CD1c-positive myeloid dendritic cell (primary cell): ENCODE data around the gene CHPF2.

Experiments
- DNase-seq: peaks from one replicate; pipeline ENCODE4 v3.0.0-alpha.2; 2016; ENCODE audit errors: extremely low spot score

Gene CHPF2

DNA sequence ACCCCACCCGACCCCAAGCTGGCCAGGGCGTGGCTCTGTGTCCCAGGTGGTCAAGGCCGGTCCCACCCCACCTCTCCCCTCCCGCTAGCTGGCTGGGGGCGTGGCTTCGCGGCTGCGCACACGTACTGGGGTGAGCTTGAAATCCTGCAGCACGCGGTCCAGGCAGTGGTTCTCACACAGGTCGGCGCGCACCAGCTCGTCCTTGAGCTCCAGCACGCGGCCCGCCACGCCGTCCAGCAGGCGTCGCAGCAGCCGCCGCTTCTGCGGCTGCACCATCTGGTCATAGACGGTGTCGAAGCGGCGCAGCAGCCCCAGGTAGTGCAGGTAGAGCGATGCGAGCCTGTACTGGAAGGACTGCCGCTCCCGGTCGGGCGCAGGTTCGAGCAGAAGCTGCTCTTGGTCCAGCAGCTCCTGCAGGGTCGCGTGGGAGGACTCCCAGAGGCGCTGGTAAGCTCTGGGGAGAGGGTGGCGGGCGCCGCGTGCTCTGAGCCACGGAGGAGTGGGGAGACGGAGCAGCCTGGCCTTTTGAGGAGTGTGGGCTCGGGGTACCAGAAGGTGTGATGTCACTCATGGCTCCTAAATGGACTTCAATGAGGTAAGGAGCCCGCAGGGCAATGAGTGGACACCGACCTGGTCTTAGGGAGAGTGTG is 27.8 kb upstream of the CHPF2 start:
- no peak for DNase-seq

DNA sequence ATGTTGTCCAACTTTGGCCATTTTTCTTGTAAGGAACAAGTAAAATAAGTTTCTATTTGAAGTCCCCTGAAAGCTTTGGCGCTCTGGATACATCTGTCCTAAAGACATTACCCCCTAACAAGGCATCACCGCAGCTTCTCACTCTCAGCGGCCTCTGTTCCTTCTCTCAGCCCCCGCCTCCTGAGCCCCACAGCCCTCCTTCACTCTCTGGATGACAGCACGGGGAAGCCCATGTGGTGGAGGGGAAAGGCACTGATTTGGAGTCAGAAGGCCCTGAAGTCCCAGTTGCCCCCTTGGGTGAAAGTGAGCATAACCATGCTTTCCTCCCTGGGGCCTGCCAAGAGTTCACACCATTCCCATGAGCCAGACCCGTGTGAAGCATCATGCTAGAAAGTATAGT is 26.6 kb upstream of the CHPF2 start:
- DNase-seq = no peak

DNA sequence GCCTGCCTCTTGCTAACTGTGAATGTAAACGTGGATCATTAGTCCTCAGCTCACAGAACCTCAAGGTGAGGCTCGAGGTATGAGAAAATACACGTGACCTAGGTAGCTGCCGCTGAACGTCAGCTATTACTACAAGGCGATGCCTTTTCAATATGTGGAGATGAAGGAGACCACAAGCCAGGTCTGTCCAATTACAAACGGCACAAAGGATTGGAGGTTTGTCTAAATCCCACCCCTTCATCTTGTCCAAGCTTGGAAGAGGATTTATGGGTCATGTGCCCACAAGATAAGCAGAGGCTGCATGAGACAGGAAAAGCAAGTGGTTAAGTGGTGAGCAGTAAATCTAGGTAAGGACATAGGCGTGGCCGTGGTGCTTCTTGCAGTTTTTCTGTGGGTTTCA is 25.4 kb upstream of the CHPF2 start:
- DNase-seq = no peak

DNA sequence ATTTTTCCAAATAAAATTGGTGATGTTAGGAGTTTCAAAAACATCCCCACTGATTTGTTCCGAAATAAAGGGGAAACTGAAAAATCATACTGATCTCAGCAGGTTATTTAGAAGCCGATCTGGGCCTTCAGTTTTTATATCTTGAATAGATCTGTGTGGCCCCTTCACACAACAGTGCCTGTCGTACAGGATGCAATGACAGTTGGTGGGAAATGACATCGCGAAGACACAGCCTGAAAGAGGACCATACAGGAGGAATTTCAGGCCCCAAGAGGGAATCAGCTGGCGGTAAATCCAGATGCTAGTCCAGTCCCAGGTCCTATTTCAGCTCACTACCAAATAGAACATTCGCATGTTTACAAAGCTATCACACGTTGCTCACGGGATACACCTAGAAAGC is 25.0 kb upstream of the CHPF2 start:
- DNase-seq = no peak

DNA sequence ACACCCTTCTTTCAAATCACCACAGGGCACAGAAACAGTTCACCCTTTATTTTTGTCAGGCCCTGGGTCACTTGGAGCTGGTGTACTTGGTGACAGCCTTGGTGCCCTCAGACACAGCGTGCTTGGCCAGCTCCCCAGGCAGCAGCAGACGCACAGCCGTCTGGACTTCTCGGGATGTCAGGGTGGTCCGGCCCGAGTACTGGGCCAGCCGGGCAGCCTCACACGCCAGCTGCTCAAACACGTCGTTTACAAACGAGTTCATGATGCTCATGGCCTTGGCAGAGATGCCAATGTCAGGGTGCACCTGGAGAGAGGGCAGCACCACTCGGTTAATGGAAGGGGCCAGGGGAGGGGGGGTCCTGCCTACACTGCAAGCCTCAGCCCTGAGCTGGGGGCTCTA is 24.5 kb upstream of the CHPF2 start:
- DNase-seq = no peak

DNA sequence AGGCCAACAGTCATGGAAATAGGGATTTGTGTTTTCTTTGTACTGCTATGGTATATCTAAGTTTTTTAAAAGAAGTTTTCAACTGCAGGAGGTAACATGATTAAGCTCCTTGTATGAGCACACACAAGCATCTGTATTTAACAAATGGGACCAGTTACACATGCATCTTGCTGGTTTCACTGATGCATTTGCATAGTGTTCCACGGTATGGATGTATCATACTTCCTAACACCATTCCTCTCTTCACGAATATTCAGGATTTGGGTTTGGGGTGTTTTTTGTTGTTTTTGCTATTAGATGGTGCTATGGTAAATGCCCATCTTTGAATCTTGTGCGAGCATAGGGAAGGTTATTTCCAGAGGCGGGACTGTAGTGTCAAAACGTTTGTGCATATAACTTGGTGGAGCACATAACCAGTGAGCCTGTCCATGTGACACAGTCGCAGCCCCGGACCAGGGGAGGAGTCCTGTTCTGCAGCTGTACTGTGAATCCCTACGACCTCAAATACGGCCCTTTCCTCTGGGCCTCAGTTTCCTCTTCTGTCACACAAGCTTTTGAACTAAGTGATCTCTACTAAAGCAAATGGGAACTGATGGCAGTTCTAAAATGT is 23.9 kb upstream of the CHPF2 start:
- no peak for DNase-seq

DNA sequence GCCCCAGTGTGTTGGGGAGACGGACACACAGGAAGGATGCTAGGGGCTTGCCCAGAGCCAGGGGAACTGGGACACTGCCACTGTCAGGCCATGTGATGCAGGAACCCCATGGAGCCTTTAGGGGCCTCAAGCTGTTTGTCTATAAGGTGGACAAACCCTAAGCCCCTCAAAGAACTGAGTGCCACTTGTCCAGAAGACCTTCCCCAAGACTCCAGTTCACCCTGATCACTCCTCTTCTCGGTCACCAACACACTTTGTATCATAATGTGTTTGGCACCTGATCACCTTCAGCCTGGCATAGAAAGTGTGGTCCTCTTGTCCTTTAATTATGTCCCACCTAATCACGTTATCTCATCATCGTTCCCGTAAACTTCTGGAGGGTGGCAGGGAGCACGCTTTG is 22.7 kb upstream of the CHPF2 start:
- DNase-seq = no peak

DNA sequence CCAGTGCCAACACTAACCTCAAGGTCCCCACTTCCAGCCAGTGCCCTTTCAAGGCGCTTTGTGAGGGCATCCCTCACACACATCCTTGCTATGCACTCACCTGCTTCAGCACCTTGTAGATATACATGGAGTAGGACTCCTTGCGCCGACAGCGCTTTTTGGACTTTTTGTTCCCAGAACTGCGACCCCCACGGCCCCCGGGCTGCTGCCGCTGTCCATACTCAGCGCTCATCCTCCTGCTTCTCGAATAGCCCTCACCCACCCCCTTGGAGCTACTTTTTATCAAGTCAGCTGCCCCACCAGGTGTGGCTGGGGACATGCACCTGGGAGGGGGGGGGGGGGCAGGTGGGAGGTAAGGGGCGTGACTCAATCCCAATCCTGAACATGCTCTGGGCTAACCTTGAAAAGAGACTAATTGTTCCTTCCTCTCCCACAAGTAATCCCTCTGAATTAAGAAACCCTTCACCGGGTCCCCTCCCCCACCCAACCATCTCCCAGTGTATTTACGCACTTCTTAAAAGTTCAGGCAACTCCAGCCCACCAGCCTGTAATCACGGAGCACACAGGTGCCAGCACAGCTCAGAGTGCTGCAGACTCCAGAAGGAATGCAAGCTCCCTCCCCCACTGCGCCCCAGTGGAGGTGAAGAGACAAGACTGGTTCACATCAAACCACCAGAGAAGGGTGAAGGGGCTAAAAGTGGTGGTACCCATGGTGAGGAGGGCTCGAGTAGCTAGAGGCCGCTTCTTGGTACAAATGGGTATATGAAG is 22.0 kb upstream of the CHPF2 start, which contains the start of gene H2BK1:
TSS of gene H2BK1 (minus strand) at position 402 of the 768 bp plus-strand sequence. CDS start at position 232, 170 bp downstream.
- no peak for DNase-seq

DNA sequence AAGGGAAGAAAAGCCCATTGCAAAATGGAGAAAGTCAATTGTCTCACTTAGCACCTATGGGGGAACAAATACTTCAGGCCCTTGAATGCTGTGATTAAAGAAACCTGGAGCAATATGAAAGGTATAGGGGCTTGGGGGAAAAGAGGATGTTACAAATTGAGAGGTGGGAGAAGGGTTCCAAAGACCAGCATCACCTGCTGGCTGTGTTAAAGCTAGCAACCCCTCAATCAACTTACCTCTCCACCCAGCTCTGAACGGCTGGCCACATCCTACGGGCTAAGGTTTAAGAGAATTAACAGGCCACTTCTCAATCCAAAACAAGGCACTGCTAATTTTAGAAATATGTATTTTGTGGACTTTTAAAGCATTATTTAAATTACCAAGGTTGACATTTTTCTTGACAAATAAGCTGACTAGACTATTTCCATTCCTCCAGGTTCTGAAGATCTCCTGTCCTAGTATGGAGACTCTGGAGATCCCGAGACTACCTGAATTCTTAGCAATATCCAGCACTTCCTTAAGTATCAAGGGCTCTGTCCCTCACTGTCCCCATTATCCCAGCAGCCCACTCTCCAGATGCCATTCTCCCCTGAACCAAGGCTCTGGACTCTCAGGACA is 21.0 kb upstream of the CHPF2 start:
- DNase-seq = no peak

DNA sequence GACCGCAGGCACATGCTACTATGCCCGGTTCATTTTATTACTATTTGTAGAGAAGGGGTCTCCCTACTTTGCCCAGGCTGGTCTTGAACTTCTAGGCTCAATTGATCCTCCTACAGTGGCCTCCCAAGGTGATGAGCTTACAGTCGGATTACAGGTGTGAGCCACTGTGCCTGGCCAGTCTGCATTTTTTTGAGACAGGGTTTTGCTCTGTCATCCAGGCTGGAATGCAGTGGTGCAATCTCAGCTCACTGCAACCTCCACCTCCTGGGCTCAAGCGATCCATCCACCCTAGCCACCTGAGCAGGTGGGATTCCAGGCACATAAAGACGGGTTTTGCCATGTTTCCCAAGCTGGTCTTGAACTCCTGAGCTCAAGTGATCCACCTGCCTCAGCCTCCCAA is 19.7 kb upstream of the CHPF2 start:
- no peak for DNase-seq

DNA sequence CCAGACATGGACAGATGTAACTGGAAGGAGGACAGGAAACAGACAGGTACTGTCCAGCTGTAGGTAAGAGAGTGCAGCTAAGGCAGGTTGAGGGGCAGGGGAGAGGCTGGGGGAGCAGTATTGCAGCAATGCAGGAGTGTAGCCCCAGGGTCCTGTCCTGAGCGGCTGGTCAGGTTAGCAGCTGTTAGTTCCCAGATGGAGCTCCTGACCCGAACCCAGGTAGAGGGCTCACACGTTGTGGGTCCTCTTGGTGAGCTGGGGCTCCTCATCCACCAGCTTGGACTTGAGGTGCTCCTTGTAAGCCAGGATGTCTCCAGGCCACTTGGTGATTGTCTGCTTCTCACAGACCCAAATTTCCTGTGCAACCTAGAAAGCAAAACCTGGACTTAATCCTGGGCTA is 18.5 kb upstream of the CHPF2 start:
- DNase-seq = no peak

DNA sequence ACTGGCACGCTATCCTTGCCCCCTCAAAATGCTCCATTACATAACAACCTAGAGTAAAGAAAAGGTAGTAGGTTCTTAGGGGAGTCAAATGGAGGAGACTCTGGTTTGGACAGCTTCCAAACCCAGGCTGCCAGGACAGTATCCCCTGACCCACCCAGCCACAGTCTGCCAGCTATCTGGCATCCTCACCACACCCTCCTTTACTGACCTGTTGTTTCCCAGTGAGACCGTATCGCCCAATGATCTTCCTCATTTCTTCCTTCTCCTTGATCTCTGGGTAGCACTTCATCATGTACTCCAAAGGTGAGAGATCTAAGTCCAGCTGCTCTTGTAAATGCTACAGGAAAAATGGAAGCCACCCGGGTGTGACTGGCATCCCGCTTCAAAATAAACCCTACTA is 16.9 kb upstream of the CHPF2 start:
- no peak for DNase-seq

DNA sequence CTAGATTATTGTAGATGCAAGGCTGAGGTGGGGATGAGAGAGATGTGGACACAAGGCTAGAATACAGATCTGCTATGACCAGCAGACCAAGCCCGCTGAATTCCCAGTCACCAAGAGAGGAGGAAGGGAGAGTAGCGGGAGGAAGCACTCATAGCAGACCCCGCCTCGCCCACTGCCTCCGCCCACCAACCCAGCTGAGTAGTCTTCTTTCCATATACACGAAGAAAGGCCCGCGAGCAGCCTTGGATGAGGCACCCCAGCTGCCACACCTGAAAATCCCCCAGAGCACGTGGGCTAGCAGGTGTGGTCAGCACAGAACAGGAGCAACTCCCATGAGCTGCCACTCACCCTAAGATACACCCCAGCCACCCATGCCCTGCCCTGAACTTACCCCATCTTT is 14.1 kb upstream of the CHPF2 start:
- DNase-seq = no peak

DNA sequence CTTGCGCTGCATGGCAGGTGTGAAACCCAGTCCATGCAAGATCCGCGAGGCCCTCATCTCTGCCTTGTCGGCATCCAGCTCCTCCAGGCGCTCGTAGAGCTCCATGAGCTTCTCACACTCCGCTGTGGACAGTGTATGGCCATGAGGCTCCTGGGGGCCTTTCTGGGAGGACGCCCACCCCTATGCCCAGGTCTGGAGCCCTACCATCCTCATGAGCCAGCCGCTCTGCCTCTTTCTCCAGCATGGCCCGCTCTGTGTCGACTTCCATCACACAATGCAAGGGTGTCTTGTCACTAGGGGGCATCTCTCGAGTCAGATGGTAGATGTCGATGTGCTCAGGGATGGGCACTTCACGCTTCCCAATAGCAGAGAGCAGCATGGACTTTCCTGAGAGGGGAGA is 8.6 kb upstream of the CHPF2 start:
- no peak for DNase-seq

DNA sequence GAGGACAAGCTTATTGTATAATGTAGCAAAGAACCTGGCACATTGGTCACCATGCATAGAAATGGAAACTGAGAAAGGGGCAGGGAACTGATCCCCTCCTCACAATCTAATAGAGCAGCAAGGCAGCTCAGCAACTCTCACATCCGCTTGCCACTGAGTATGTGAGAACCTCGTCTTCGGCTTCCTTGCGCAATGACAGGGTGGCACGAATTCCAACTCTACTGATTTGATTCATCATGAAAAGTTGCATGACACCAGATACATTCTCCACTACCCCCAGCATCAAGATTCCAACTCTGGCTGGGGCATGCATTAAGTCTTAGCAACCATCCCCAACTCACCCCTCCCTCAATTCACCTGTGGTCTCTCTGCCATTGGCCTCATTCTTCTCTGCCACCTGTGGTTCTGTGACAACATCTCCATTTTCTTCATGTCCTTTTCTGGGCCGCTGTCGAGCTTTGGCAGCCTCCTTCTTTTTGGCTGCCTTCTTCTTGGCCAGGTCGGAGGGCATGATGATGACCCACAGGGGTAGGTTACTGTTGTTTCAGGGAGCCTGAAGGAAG is 6.3 kb upstream of the CHPF2 start:
- DNase-seq = peak; percentile 73

DNA sequence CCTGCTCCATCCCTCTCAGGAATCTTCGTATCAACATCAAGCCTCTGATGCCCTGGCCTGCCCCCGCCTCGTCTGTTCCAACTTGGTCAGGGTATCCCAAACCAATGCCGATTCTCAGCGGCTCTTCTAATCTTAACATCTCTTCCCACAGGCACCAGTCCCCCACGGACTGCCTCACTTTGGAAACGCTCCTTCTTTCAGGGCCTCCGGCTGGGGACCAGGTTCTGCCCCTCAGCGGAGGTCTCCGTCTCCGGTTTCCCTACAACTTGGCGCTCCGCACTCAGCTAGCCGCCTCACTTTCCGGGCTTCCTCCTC is 5.8 kb upstream of the CHPF2 start:
- no peak for DNase-seq

DNA sequence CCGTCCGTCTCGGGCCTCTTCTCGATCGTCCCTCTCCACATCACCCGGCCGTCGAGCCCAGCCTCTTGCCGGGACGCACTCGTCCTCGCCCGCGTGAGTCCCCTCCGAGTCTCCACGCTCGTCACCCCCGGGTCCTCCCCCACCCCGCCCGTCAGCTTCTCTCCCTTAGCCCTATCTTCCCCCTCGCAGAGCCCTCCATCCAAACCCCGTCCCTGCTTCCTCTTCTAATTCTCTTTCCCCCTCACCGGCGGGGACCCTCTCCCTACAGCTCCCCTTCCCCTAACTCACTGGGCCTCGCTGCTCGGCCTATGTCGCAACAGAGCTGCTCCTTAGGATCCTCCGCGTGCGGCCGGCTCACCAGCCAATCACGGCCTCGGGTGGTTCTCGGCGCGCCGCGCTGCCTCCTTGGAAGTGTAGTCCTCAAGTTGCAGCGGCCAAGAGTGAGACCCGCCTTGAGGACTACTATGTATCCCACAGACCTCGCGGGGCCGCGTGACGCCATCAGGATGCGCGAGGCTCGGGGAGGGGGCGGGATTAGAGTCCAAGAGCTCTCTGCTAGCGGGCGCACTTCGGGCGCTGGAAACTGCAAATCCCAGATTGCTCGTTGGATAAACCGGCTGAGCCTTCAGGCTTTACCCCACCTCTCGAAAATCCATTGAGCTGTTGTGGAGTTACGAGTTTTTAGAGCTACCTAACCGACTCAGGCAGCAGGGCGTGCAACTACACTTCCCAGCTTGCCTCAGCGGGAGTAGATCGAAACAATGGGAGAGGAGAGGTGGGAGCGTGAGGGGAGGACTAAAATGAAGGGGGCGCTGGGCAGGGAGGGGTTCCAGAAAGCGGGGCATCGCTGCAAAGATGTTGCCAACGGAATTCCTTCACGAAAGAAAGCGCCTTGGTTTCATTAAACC is 5.2 kb upstream of the CHPF2 start, which contains the start of gene ABCF2:
TSS of gene ABCF2 (minus strand) at position 331 of the 908 bp plus-strand sequence. CDS start 747 bp downstream, outside the sequence.
- peak; percentile 99 for DNase-seq

DNA sequence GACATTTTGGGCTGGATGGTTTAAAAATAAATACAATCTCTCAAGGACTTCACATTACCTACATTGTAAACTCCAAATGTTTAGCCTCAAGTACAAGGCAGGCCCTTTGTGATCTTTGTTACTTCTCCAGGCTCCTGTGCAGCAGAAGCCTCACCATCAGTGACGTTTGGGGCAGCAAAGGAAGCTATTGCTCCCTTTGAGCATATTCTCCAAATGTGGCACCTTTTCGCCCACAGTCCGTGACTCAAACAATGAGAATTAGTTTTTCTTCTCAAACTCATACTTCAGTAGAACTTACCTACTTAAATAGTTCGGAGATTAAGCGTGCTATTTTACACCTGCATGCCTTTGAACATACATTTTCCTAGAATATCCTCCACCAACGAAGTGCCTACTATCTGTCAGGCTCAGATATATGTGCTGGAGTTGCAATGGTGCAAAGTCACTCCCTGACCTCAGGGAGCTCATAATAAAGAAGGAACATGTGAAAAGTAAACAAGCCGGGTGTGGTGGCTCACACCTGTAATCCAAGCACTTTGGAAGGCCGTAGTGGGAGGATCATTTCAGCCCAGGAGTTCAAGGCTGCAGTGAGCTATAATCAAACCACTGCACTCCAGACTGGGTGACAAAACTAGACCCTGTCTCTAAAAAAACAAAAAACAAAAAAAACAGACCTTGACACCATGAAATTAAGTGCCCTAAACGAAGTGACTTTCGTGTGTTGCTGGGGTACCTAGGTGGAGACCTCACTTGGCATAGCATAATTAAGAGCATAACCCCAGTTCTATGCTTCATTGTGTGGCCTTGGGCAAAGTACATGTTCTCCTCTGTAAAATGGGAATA is 4.0 kb upstream of the CHPF2 start:
- no peak for DNase-seq

DNA sequence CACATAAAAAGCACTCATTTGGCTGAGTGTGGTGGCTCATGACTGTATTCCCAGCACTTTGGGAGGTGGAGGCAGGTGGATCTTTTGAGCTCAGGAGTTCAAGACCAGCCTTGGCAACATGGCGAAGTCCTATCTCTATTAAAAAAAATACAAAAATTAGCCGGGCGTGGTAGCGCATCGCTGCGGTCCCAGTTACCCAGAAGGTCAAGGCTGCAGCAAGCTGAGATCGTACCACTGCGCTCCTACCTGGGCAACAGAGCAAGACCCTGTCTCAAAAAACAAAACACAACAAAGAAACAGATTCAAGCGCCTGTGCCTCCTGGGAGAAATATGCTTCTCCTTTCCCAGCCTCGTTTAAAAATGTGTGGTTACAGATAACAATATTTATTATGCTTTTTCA is 3.0 kb upstream of the CHPF2 start:
- no peak for DNase-seq

DNA sequence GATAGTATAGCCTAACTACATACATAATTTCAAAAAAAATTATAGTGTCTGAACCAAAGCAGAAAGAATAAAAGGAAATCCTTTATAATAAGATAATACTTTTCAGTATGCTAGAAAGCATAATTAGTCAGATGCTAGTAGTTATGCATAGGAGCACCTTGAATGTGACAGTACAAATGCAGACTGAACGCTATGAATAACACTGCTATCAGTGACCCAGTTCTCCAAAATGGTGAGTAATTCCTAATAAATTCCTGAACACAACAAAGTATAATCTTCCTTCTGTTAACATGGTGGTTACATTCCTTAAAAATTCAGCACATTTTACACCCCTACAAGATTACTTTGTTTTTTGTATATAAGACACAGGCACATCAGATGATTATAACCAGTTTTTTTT is 1.2 kb upstream of the CHPF2 start:
- no peak for DNase-seq
